IMR-90 (cell line): Measurements from ENCODE around the gene SETD2. TPM values are rescaled to one million over a fixed set of nuclear protein-coding genes. Genes with fewer than 3 reads are reported as not detected.

Experiments used
- ATAC-seq: fragments of 200-7000 bp; cut with Tn5 transposase; 2 replicates; pipeline ENCODE4 v1.9.1; 2020; ENCODE audit warnings: low read depth, mild to moderate bottlenecking, moderate library complexity
- BruUV-seq: library from RNA; stranded (reverse); fragments of 400-500 nt; replicated peaks from 2 replicates; lab custom pipeline; 2021; lab: Mats Ljungman, UMichigan
- CTCF ChIA-PET: fragments of 300-600 bp; formaldehyde crosslinking; extraction: SDS; loops from one replicate; lab custom pipeline; 2021; ENCODE audit warnings: antibody characterized with exemption; lab: Yijun Ruan, JAX
- POLR2A ChIA-PET: fragments of 300-600 bp; sonication (Branson Sonifier 250); formaldehyde crosslinking; loops from one replicate; lab custom pipeline; 2022; ENCODE audit warnings: antibody characterized with exemption; ENCODE audit not compliant: unreplicated experiment; lab: Charles Lee
- DNase-seq: peaks from one replicate; pipeline ENCODE4 v3.0.0; 2013
- H2AFZ ChIP-seq: replicated peaks from 2 replicates; pipeline ENCODE3; 2013; ENCODE audit warnings: low read length, mild to moderate bottlenecking; ENCODE audit not compliant: poor library complexity
- H2AK5ac ChIP-seq: 2 replicates; pipeline ENCODE4 v1.6.1; 2013; ENCODE audit warnings: low read depth, low read length, inconsistent platforms
- H2AK9ac ChIP-seq: replicated peaks from 2 replicates; pipeline ENCODE3; 2013; ENCODE audit warnings: mild to moderate bottlenecking, low read depth, low read length, moderate library complexity; ENCODE audit not compliant: poor library complexity
- H2BK120ac ChIP-seq: 2 replicates; pipeline ENCODE4 v1.6.1; 2013; ENCODE audit warnings: low read depth, low read length, inconsistent platforms
- H2BK15ac ChIP-seq: 3 replicates; pipeline ENCODE4 v1.6.1; 2013; ENCODE audit warnings: low read depth, low read length, inconsistent platforms
- H2BK20ac ChIP-seq: 2 replicates; pipeline ENCODE4 v1.6.1; 2013; ENCODE audit warnings: low read depth, mild to moderate bottlenecking, inconsistent platforms, low read length, moderate library complexity
- H2BK5ac ChIP-seq: 2 replicates; pipeline ENCODE4 v1.6.1; 2013; ENCODE audit warnings: mild to moderate bottlenecking, low read depth, low read length, inconsistent platforms; ENCODE audit not compliant: poor library complexity, severe bottlenecking
- H3K14ac ChIP-seq: replicated peaks from 2 replicates; pipeline ENCODE4 v1.6.1; 2013; ENCODE audit warnings: low read depth, low read length, inconsistent platforms
- H3K18ac ChIP-seq: 2 replicates; pipeline ENCODE4 v1.6.1; 2013; ENCODE audit warnings: low read depth, low read length, control low read depth
- H3K23ac ChIP-seq: 2 replicates; pipeline ENCODE4 v1.6.1; 2013; ENCODE audit warnings: low read depth, low read length, inconsistent platforms
- H3K27ac ChIP-seq: 2 replicates; pipeline ENCODE4 v1.5.1; 2013; ENCODE audit warnings: mild to moderate bottlenecking, control low read depth, low read length; ENCODE audit not compliant: insufficient read depth
- H3K27me3 ChIP-seq: 2 replicates; pipeline ENCODE4 v1.6.1; 2013; ENCODE audit warnings: low read length; ENCODE audit not compliant: control insufficient read depth, insufficient read depth
- H3K36me3 ChIP-seq: 2 replicates; pipeline ENCODE4 v1.6.1; 2013; ENCODE audit warnings: low read length, mixed read lengths; ENCODE audit not compliant: control insufficient read depth, insufficient read depth
- H3K4ac ChIP-seq: 2 replicates; pipeline ENCODE4 v1.6.1; 2013; ENCODE audit warnings: low read depth, low read length, inconsistent platforms
- H3K4me1 ChIP-seq: 2 replicates; pipeline ENCODE4 v1.6.1; 2013; ENCODE audit warnings: low read length, mixed read lengths; ENCODE audit not compliant: control insufficient read depth, insufficient read depth
- H3K4me2 ChIP-seq: 2 replicates; pipeline ENCODE4 v1.6.1; 2013; ENCODE audit warnings: low read depth, mild to moderate bottlenecking, control low read depth, low read length, moderate library complexity
- H3K4me3 ChIP-seq: 2 replicates; pipeline ENCODE4 v1.5.1; 2013; ENCODE audit warnings: low read depth, mild to moderate bottlenecking, control low read depth, low read length, moderate library complexity; ENCODE audit not compliant: insufficient read depth
- H3K56ac ChIP-seq: 2 replicates; pipeline ENCODE4 v1.6.1; 2013; ENCODE audit warnings: low read length, inconsistent platforms; ENCODE audit not compliant: insufficient read depth; ENCODE audit errors: extremely low read depth
- H3K79me1 ChIP-seq, 2 experiments: 2 replicates each; pipeline ENCODE4 v1.6.1; 2013; ENCODE audit warnings: low read length in 2 of 2, inconsistent platforms in 1 of 2, low read depth in 1 of 2
- H3K9ac ChIP-seq: 2 replicates; pipeline ENCODE4 v1.6.1; 2013; ENCODE audit warnings: low read depth, low read length, control low read depth
- H3K9me1 ChIP-seq: 2 replicates; pipeline ENCODE4 v1.6.1; 2013; ENCODE audit warnings: low read length, inconsistent platforms; ENCODE audit not compliant: insufficient read depth
- H3K9me3 ChIP-seq: 2 replicates; pipeline ENCODE4 v1.6.1; 2013; ENCODE audit warnings: low read length; ENCODE audit not compliant: control insufficient read depth, insufficient read depth
- H4K20me1 ChIP-seq: 2 replicates; pipeline ENCODE4 v1.6.1; 2013; ENCODE audit warnings: low read length, inconsistent platforms; ENCODE audit not compliant: insufficient read depth
- H4K5ac ChIP-seq: 2 replicates; pipeline ENCODE4 v1.6.1; 2013; ENCODE audit warnings: mild to moderate bottlenecking, low read depth, low read length, control low read depth
- H4K8ac ChIP-seq, 2 experiments: 2 replicates each; pipeline ENCODE4 v1.6.1; 2013; ENCODE audit warnings: low read depth in 2 of 2, low read length in 2 of 2, control low read depth in 1 of 2, inconsistent platforms in 1 of 2
- H4K91ac ChIP-seq: 2 replicates; pipeline ENCODE4 v1.6.1; 2013; ENCODE audit warnings: low read depth, low read length, inconsistent platforms; ENCODE audit not compliant: insufficient read depth
- CEBPB ChIP-seq: IDR thresholded peaks from 2 replicates; pipeline ENCODE4 v1.6.1; 2012; ENCODE audit warnings: low read depth, low read length, improper control_type of control experiment
- CHD1 ChIP-seq: IDR thresholded peaks from 2 replicates; pipeline ENCODE4 v1.6.1; 2012; ENCODE audit warnings: low read depth, low read length, improper control_type of control experiment
- FOS ChIP-seq: fragments of 150-350 bp; IDR thresholded peaks from 2 replicates; pipeline ENCODE4 v1.6.1; 2016; ENCODE audit warnings: low read depth, low read length
- MAFK ChIP-seq: IDR thresholded peaks from 2 replicates; pipeline ENCODE4 v1.6.1; 2012; ENCODE audit warnings: low read depth, low read length, improper control_type of control experiment
- RAD21 ChIP-seq: IDR thresholded peaks from 2 replicates; pipeline ENCODE4 v1.6.1; 2012; ENCODE audit warnings: low read length, improper control_type of control experiment
- RFX5 ChIP-seq: IDR thresholded peaks from 2 replicates; pipeline ENCODE4 v1.8.0; 2012; ENCODE audit warnings: low read depth, mild to moderate bottlenecking, low read length, moderate library complexity
- SMC3 ChIP-seq: fragments of 150-350 bp; IDR thresholded peaks from 2 replicates; pipeline ENCODE4 v1.6.1; 2016; ENCODE audit warnings: low read depth, mild to moderate bottlenecking, antibody characterized with exemption, low read length, moderate library complexity
- USF2 ChIP-seq: fragments of 150-350 bp; IDR thresholded peaks from 2 replicates; pipeline ENCODE4 v1.6.1; 2017; ENCODE audit warnings: mild to moderate bottlenecking, antibody characterized with exemption, low read length, low read depth
- WGBS, 2 experiments: methylation state at CpG; one replicate each; pipeline versions ENCODE4 v1.1.5 to v1.1.7; 2013; ENCODE audit warnings: missing lambda C conversion rate in 2 of 2; ENCODE audit not compliant: insufficient read length in 1 of 2; ENCODE audit errors: extremely low coverage in 2 of 2; 5-methylcytosine and 5-hydroxymethylcytosine counted together
- dilution Hi-C: fragments of 300-500 bp; cut with HindIII; formaldehyde crosslinking; loops from one replicate; pipeline ENCODE4 v1.14.3; 2018; ENCODE audit warnings: low sequenced_read_pairs; ENCODE audit not compliant: unreplicated experiment
- in situ Hi-C: fragments of 300-500 bp; cut with MboI; formaldehyde crosslinking; loops from 3 replicates; pipeline ENCODE4 v1.14.3; 2019; ENCODE audit warnings: low sequenced_read_pairs, inconsistent platforms, mixed read lengths
- intact Hi-C: fragments of 100-400 bp; cut with micrococcal nuclease; formaldehyde crosslinking; loops from 2 replicates; pipeline ENCODE4 v1.10.0; 2022
- polyA plus RNA-seq, 3 experiments: library from polyadenylated mRNA; depleted of rRNA; stranded (reverse); fragments of >200 nt; gene quantifications; 2 replicates each; pipeline ENCODE4 v1.2.3, GENCODE V29; 2012; ENCODE audit warnings: low replicate concordance in 1 of 3
- total RNA-seq: library from RNA; depleted of rRNA; stranded (reverse); fragments of >200 nt; gene quantifications from 2 replicates; pipeline ENCODE4 v1.2.3, GENCODE V29; 2012
- TF ChIP-seq, protein P1 (sequence below): fragments of 150-350 bp; IDR thresholded peaks from 2 replicates; pipeline ENCODE4 v1.6.1; 2016; ENCODE audit warnings: low read depth, mild to moderate bottlenecking, low read length, moderate library complexity, borderline replicate concordance

Gene SETD2
- total and polyA plus RNA-seq, 2 of the 4 experiments (the other 2 are of a cell fraction): 18.3 to 20.1 TPM

DNA sequence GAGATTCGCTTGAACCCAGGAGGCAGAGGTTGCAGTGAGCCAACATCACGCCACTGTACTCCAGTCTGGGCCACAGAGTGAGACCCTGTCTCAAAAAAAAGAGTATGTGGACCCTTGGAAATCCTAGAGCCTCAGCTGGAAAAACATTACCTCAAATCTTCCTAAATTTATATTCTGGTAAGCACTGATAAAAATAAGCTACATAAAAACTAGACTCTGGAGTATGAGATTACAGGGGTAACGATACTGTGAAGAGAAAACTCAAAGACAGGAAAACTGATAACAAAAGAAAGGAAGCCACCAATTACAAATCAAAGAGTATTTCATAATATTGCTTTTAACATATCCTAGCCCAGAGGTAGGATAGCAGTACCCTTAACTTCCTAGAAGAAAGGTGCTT, 30.3 kb downstream of the SETD2 start:
- no peak overlapping the region for H3K4ac ChIP-seq
- no peak overlapping the region for H4K5ac ChIP-seq
- DNase-seq (no peak), ATAC-seq (no peak)
- no peak overlapping the region for H2BK20ac ChIP-seq
- POLR2A ChIA-PET: interaction anchor here (0.5 kb wide), 1 partner anchor 157 kb away, joined by 3 read pairs; no protein-coding TSS in a partner anchor
- H3K79me1 ChIP-seq: peaks cover 8 to 69% of the 10 kb centered on the region in 2 experiments; a peak in 2 of 4 replicates
- no peak overlapping the region for H4K8ac ChIP-seq
- no peak overlapping the region for H3K14ac ChIP-seq
- no peak overlapping the region for H3K9ac ChIP-seq
- H3K4me3 ChIP-seq: no peak overlapping the region
- no peak overlapping the region for H2AFZ ChIP-seq
- CTCF ChIA-PET: no interaction called here
- H3K27ac ChIP-seq: no peak overlapping the region
- H3K36me3 ChIP-seq: no peaks in the 10 kb centered on the region
- no peak overlapping the region for H3K18ac ChIP-seq
- no peak overlapping the region for H2BK120ac ChIP-seq
- BruUV-seq: no TSS peak
- no peak overlapping the region for H2AK5ac ChIP-seq
- intact Hi-C loops: no loop called here
- H3K9me3 ChIP-seq: no peaks in the 10 kb centered on the region
- H3K4me2 ChIP-seq: no peak overlapping the region
- no peak overlapping the region for H4K91ac ChIP-seq
- H3K4me1 ChIP-seq: no peaks in the 10 kb centered on the region
- WGBS, 2 experiments: 100% methylated on average over 1 of the region's 3 CpGs; no CpG with 5 or more reads in 1 of the 2 experiments
- H3K9me1 ChIP-seq: peaks cover 5% of the 10 kb centered on the region; the same call in 1 of the 2 replicates
- no peaks in the 10 kb centered on the region for H3K27me3 ChIP-seq
- H2BK5ac ChIP-seq: no peak overlapping the region
- in situ Hi-C loops: no loop called here
- no peak overlapping the region for H3K56ac ChIP-seq
- dilution Hi-C loops: no loop called here
- peaks cover 73% of the 10 kb centered on the region for H4K20me1 ChIP-seq
- no peak overlapping the region for H3K23ac ChIP-seq
- TF ChIP-seq SMC3 (no peak), CEBPB (no peak), RAD21 (no peak), FOS (no peak), USF2 (no peak), CHD1 (no peak), MAFK (no peak), RFX5 (no peak)
- TF ChIP-seq, protein P1, sequence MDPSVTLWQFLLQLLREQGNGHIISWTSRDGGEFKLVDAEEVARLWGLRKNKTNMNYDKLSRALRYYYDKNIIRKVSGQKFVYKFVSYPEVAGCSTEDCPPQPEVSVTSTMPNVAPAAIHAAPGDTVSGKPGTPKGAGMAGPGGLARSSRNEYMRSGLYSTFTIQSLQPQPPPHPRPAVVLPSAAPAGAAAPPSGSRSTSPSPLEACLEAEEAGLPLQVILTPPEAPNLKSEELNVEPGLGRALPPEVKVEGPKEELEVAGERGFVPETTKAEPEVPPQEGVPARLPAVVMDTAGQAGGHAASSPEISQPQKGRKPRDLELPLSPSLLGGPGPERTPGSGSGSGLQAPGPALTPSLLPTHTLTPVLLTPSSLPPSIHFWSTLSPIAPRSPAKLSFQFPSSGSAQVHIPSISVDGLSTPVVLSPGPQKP: no peak
- no peak overlapping the region for H2BK15ac ChIP-seq
- no peak overlapping the region for H2AK9ac ChIP-seq
